ENCODE measurements around the gene PRKG1.
"Not testable (repeated sequence)": the region's sequence is repeated elsewhere in the genome, so short reads cannot be mapped to it uniquely, and the experiment has no call there.

The PRKG1 gene

GRCh38 chr10:51321980-51322379, 247.7 kb downstream of the PRKG1 start:
- TF ChIP-seq CTCF (IDR thresholded peaks at IDR 0.05; ENCODE audit: insufficient read depth, low read depth, low read length, missing control alignments) = no peak
- H3K4me3 ChIP-seq (ENCODE audit: low read depth, low read length) = no peak overlapping the region
- no peak for DNase-seq (ENCODE audit: low read depth)

DNA sequence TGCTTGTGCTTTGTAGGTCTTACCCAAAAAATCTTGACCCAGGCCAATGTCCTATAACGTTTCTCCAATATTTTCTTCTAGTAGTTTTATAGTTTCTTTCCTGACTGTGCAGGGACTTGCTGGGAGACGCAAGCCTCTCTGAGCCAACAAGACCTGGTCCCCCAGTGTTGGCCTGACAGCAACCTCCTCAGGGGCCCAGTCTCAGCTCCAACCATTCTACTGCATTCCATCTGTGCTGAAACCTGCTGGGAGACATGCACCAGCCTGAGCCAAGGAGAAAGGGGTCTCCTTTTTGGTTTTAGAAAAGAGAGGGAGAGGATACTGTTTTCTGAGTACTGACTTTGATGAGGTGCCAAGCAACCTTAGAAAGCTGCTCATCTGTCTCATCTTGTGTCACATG, 251.4 kb downstream of the PRKG1 start:
- no peak for TF ChIP-seq CTCF (IDR thresholded peaks at IDR 0.05; ENCODE audit: insufficient read depth, low read depth, low read length, missing control alignments)
- H3K4me3 ChIP-seq (ENCODE audit: low read depth, low read length) = no peak overlapping the region
- DNase-seq (ENCODE audit: low read depth) = no peak

DNA sequence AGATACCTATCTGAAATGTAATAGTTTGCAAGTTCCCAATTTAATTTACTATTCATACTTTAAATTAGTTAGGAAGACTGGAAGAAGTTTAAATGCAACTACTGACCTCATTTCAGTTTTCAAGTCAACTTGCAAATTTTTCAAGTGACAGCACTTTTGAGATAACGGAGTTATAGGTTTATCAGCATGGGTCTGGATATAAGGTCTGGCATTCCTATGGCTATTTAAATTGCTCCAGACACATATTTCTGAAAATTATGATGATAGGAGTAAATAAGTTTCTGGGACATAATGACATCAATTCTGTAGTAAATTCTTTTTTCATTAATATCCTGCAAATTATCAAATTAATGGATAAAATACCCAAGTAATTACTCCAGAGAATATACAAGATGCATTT, 251.9 kb downstream of the PRKG1 start:
- no peak for DNase-seq (ENCODE audit: low read depth)
- no peak overlapping the region for H3K4me3 ChIP-seq (ENCODE audit: low read depth, low read length)
- no peak for TF ChIP-seq CTCF (IDR thresholded peaks at IDR 0.05; ENCODE audit: insufficient read depth, low read depth, low read length, missing control alignments)

GRCh38 chr10:51327432-51327831, 253.1 kb downstream of the PRKG1 start:
- H3K4me3 ChIP-seq (ENCODE audit: low read depth, low read length) = no peak overlapping the region
- TF ChIP-seq CTCF (IDR thresholded peaks at IDR 0.05; ENCODE audit: insufficient read depth, low read depth, low read length, missing control alignments) = no peak
- DNase-seq (ENCODE audit: low read depth) = no peak

DNA sequence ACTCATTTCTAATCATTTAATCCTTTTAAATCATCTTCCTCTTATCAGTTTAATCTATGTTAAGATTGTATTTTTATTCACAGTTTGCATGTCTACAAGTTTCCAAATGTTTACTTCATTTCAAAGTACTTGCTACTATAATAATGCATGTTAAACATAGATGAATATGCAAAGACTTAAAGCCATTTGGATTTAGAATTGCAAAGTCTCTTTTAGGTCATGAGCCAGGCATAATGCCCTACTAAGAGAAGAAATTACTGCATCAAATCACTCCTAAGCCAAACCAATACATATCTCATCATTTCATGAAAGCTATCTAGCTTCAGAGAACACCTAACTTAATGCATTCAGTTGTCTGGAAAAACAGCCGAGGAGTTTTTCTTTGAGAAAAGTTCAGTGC, 266.1 kb downstream of the PRKG1 start:
- no peak for TF ChIP-seq CTCF (IDR thresholded peaks at IDR 0.05; ENCODE audit: insufficient read depth, low read depth, low read length, missing control alignments)
- DNase-seq (ENCODE audit: low read depth) = no peak
- no peak overlapping the region for H3K4me3 ChIP-seq (ENCODE audit: low read depth, low read length)

- no peak for TF ChIP-seq CTCF (IDR thresholded peaks at IDR 0.05; ENCODE audit: insufficient read depth, low read depth, low read length, missing control alignments)
- no peak overlapping the region for H3K4me3 ChIP-seq (ENCODE audit: low read depth, low read length)
- no peak for DNase-seq (ENCODE audit: low read depth)
Observed at GRCh38 chr10:51340845-51341610, 266.7 kb downstream of the PRKG1 start.

- not testable (repeated sequence) for DNase-seq (ENCODE audit: low read depth); H3K4me3 ChIP-seq (ENCODE audit: low read depth, low read length)
Observed at GRCh38 chr10:51341745-51342144, 267.5 kb downstream of the PRKG1 start.
